ENCODE measurements around the gene IFT81.

The IFT81 gene

GRCh38 chr12:110149086-110149660, 25.0 kb downstream of the IFT81 start:
- no peak for DNase-seq (ENCODE audit: low read depth)

- DNase-seq (ENCODE audit: low read depth): no peak
Observed at GRCh38 chr12:110156766-110157165, 32.6 kb downstream of the IFT81 start.

- no peak for DNase-seq (ENCODE audit: low read depth)
Observed at GRCh38 chr12:110157539-110157938, 33.4 kb downstream of the IFT81 start.

- DNase-seq (ENCODE audit: low read depth): no peak
Observed at GRCh38 chr12:110159671-110160245, 35.6 kb downstream of the IFT81 start.

GRCh38 chr12:110165540-110166159, 41.5 kb downstream of the IFT81 start:
- no peak for DNase-seq (ENCODE audit: low read depth)

- DNase-seq (ENCODE audit: low read depth): no peak
Observed at GRCh38 chr12:110168732-110169455, 44.7 kb downstream of the IFT81 start.

- DNase-seq (ENCODE audit: low read depth): no peak
Observed at GRCh38 chr12:110170535-110171185, 46.5 kb downstream of the IFT81 start.

GRCh38 chr12:110171186-110171538, 47.0 kb downstream of the IFT81 start:
- no peak for DNase-seq (ENCODE audit: low read depth)

- no peak for DNase-seq (ENCODE audit: low read depth)
Observed at GRCh38 chr12:110171636-110172035, 47.5 kb downstream of the IFT81 start.

- no peak for DNase-seq (ENCODE audit: low read depth)
Observed at GRCh38 chr12:110174373-110174996, 50.3 kb downstream of the IFT81 start.

GRCh38 chr12:110175201-110175600, 51.0 kb downstream of the IFT81 start:
- DNase-seq (ENCODE audit: low read depth): no peak

- DNase-seq (ENCODE audit: low read depth): no peak
Observed at GRCh38 chr12:110176745-110177144, 52.6 kb downstream of the IFT81 start.

GRCh38 chr12:110179291-110179690, 55.1 kb downstream of the IFT81 start:
- DNase-seq (ENCODE audit: low read depth): peak; percentile 71

GRCh38 chr12:110180591-110181005, 56.4 kb downstream of the IFT81 start:
- no peak for DNase-seq (ENCODE audit: low read depth)

- DNase-seq (ENCODE audit: low read depth): no peak
Observed at GRCh38 chr12:110182281-110182680, 58.1 kb downstream of the IFT81 start.

- DNase-seq (ENCODE audit: low read depth): no peak
Observed at GRCh38 chr12:110183386-110183785, 59.2 kb downstream of the IFT81 start.

- DNase-seq (ENCODE audit: low read depth): no peak
Observed at GRCh38 chr12:110185626-110186025, 61.5 kb downstream of the IFT81 start.

GRCh38 chr12:110186059-110186458, 61.9 kb downstream of the IFT81 start:
- no peak for DNase-seq (ENCODE audit: low read depth)

- no peak for DNase-seq (ENCODE audit: low read depth)
Observed at GRCh38 chr12:110193196-110193595, 69.0 kb downstream of the IFT81 start.

GRCh38 chr12:110197003-110197402, 72.8 kb downstream of the IFT81 start:
- no peak for DNase-seq (ENCODE audit: low read depth)

- peak; percentile 44 for DNase-seq (ENCODE audit: low read depth)
Observed at GRCh38 chr12:110198386-110198785, 74.2 kb downstream of the IFT81 start.
